ENCODE results near the gene UQCR10. TPM values are rescaled to one million over a fixed set of nuclear protein-coding genes. Genes with fewer than 3 reads are reported as not detected.
A peak's percentile ranks its signal among the peaks of the same experiment; 100 is the strongest.

The UQCR10 gene
- total and polyA plus RNA-seq, 9 of the 15 experiments (the other 6 are each of a cell fraction or from before 2014, with no cell fraction given), result 128 to 903 (median 163) TPM

- no peak for DNase-seq (ENCODE audit: extremely low read depth in 1 of 4, low spot score in 3 of 4)
- intact Hi-C loops (cut with micrococcal nuclease), result no loop called here
Observed at GRCh38 chr22:29762263-29762662, 4.9 kb upstream of the UQCR10 start.

More at GRCh38 chr22:29762263-29762662, 4.9 kb upstream of the UQCR10 start:
- H3K27me3 ChIP-seq (ENCODE audit: control insufficient read depth in 2 of 2, insufficient read depth in 2 of 2, low read length in 2 of 2), result no peaks in the 10 kb centered on the region
- TF ChIP-seq NFXL1 (CRISPR knock-in tag; IDR thresholded peaks at IDR 0.05) (no peak), RBM39 (optimal IDR thresholded peaks at IDR 0.05; ENCODE audit: low read depth, low read length) (no peak), KAT2B (IDR thresholded peaks at IDR 0.05; ENCODE audit: low read depth, low read length) (no peak), ZNF224 (CRISPR knock-in tag; IDR thresholded peaks at IDR 0.05) (no peak), PKNOX1 (IDR thresholded peaks at IDR 0.05) (peak; percentile 42; the same call in 1 of the 2 replicates), MAFK (IDR thresholded peaks at IDR 0.05; ENCODE audit: low read length) (no peak)
- ChIA-PET CTCF (ENCODE audit: low intra/inter-chr PET ratio) (no interaction called here), POLR2A (interaction anchor here (1.0 kb wide), 1 partner anchor 11 kb away, joined by 3 read pairs; no protein-coding TSS in a partner anchor)
- H3K9me1 ChIP-seq (ENCODE audit: control insufficient read depth, insufficient read depth, low read length), result no peaks in the 10 kb centered on the region
- no TSS peak for BruUV-seq (replicated peaks)
- H3K27ac ChIP-seq (ENCODE audit: extremely low read depth, low read depth, low read length), result no peak overlapping the region
- no peak overlapping the region for H3K4me2 ChIP-seq (ENCODE audit: insufficient read depth, low read length)
- H3K9me3 ChIP-seq (replicated peaks; ENCODE audit: control insufficient read depth, insufficient read depth, low read depth, low read length), result no peaks in the 10 kb centered on the region
- peaks cover 0 to 6% of the 10 kb centered on the region in 2 experiments; a peak in 2 of 5 replicates for H3K4me1 ChIP-seq (replicated peaks in 1 of 2; ENCODE audit: control insufficient read depth in 2 of 2, insufficient read depth in 2 of 2, low read length in 2 of 2)
- no peaks in the 10 kb centered on the region for H4K20me1 ChIP-seq (replicated peaks; ENCODE audit: control insufficient read depth, insufficient read depth, low read length)
- 57% methylated on average over 15 of the region's 15 CpGs for WGBS (ENCODE audit: insufficient coverage, low coverage, missing lambda C conversion rate)
- no peak for ATAC-seq
- in situ Hi-C loops (cut with MboI), result no loop called here
- H3K9ac ChIP-seq (ENCODE audit: insufficient read depth in 1 of 2, low read depth in 2 of 2, low read length in 2 of 2), result no peak overlapping the region
- H3K36me3 ChIP-seq (ENCODE audit: control insufficient read depth, insufficient read depth, low read length), result no peaks in the 10 kb centered on the region
- H2AFZ ChIP-seq (ENCODE audit: low read depth, low read length), result no peak overlapping the region
- no peak for FAIRE-seq
- no peak overlapping the region for H3K4me3 ChIP-seq
- peaks cover 12% of the 10 kb centered on the region for H3K79me2 ChIP-seq (ENCODE audit: control insufficient read depth, insufficient read depth, low read length)
